DOHH2 (cell line): ENCODE data around the gene UBTD1.
A peak's percentile ranks its signal among the peaks of the same experiment; 100 is the strongest.

Experiments used
- H3F3A ChIP-seq: fragments of 200-600 bp; sonication (generic), shearing (Covaris generic); 2 replicates; pipeline ENCODE4 v1.6.0; 2016; ENCODE audit warnings: antibody characterized with exemption, mild to moderate bottlenecking; ENCODE audit not compliant: control insufficient read depth, insufficient read depth
- H3K27ac ChIP-seq: fragments of 200-600 bp; sonication (generic); 2 replicates; pipeline ENCODE4 v1.5.1; 2014; ENCODE audit warnings: low read depth, mild to moderate bottlenecking, low read length, moderate library complexity
- H3K27me3 ChIP-seq: fragments of 200-600 bp; sonication (generic); 2 replicates; pipeline ENCODE4 v1.6.1; 2014; ENCODE audit warnings: mild to moderate bottlenecking, low read length, mixed read lengths; ENCODE audit not compliant: control insufficient read depth
- H3K36me3 ChIP-seq: fragments of 200-600 bp; sonication (generic); 2 replicates; pipeline ENCODE4 v1.6.1; 2014; ENCODE audit warnings: mild to moderate bottlenecking, low read length, moderate library complexity, mixed read lengths; ENCODE audit not compliant: control insufficient read depth
- H3K4me1 ChIP-seq: fragments of 200-600 bp; sonication (generic); 2 replicates; pipeline ENCODE4 v1.6.1; 2014; ENCODE audit warnings: mild to moderate bottlenecking, low read length, mixed read lengths; ENCODE audit not compliant: control insufficient read depth
- H3K4me2 ChIP-seq: fragments of 200-600 bp; sonication (generic); 2 replicates; pipeline ENCODE4 v1.6.0; 2014; ENCODE audit warnings: mild to moderate bottlenecking, low read length, moderate library complexity
- H3K4me3 ChIP-seq: fragments of 200-600 bp; sonication (generic); 2 replicates; pipeline ENCODE4 v1.5.1; 2014; ENCODE audit warnings: mild to moderate bottlenecking, low read length, mixed read lengths
- H3K79me2 ChIP-seq: fragments of 200-600 bp; sonication (generic); 2 replicates; pipeline ENCODE4 v1.6.1; 2014; ENCODE audit warnings: mild to moderate bottlenecking, low read length, mixed read lengths; ENCODE audit not compliant: control insufficient read depth
- H3K9me2 ChIP-seq: fragments of 200-600 bp; sonication (generic); replicated peaks from 2 replicates; pipeline ENCODE4 v1.6.1; 2014; ENCODE audit warnings: mild to moderate bottlenecking, low read length, mixed read lengths; ENCODE audit not compliant: control insufficient read depth
- H3K9me3 ChIP-seq: fragments of 200-600 bp; sonication (generic); 2 replicates; pipeline ENCODE4 v1.6.1; 2014; ENCODE audit warnings: antibody characterized with exemption, low read length, mixed read lengths; ENCODE audit not compliant: control insufficient read depth, insufficient read depth
- H4K20me1 ChIP-seq: fragments of 200-600 bp; sonication (generic); 2 replicates; pipeline ENCODE4 v1.6.0; 2014; ENCODE audit warnings: low read depth, mild to moderate bottlenecking, antibody characterized with exemption, low read length, moderate library complexity; ENCODE audit not compliant: control insufficient read depth, insufficient read depth
- CTCF ChIP-seq: fragments of 200-600 bp; sonication (generic); IDR thresholded peaks from one replicate; pipeline ENCODE4 v1.5.1; 2014; ENCODE audit warnings: antibody characterized with exemption, mild to moderate bottlenecking, low read depth, low read length; ENCODE audit not compliant: poor library complexity, severe bottlenecking
- EZH2phosphoT487 ChIP-seq: fragments of 200-600 bp; sonication (generic); IDR thresholded peaks from 2 replicates; pipeline ENCODE4 v1.6.1; 2017; ENCODE audit warnings: borderline replicate concordance, mild to moderate bottlenecking, antibody characterized with exemption, low read length, moderate library complexity, mixed read lengths

UBTD1 gene

GRCh38 chr10:97534746-97535367 lies 36.1 kb downstream of the UBTD1 start:
- no peak overlapping the region for H3K4me3 ChIP-seq
- TF ChIP-seq CTCF: peak; percentile 79
- no peak for TF ChIP-seq EZH2phosphoT487

DNA sequence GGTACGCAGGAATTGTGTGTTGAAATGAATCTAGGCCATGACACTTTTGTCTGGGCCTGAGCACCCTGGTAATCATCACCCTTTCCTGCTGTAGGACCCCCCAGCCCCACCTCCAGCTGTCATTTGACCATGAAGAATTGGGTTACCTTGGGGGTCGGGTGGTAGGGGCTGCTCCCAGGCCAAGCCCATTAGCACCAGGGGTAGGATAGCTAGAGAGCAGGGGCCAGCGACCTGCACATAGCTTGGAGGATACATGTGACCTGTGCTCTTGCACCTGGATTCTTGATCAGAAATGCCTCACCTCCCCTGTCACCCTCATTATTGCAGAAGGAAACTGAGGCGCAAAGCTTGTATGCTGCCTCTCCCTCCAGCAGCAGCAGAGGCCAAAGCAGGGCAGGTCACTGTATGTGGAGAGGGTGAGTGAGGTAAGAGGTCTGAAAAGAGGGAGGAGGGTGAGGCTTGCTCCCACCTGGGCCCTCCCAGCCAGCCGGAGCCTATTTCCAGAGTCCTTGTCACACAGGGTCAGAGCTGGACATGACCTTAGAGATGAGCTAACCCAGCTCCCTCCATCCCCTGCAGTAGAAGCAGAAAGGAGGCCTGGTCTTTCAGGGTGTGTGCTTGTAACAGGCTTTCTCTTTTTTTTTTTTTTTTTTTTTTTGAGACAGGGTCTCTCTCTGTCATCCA lies 38.6 kb downstream of the UBTD1 start:
- H3K9me3 ChIP-seq: no peaks in the 10 kb centered on the region
- no peaks in the 10 kb centered on the region for H3F3A ChIP-seq
- no peaks in the 10 kb centered on the region for H3K36me3 ChIP-seq
- H4K20me1 ChIP-seq: 0 out of 2 replicates have a peak, but pooled peaks cover 3% of the 10 kb centered on the region
- no peak overlapping the region for H3K4me2 ChIP-seq
- no peaks in the 10 kb centered on the region for H3K9me2 ChIP-seq
- H3K27ac ChIP-seq: no peak overlapping the region
- H3K4me1 ChIP-seq: no peaks in the 10 kb centered on the region
- H3K27me3 ChIP-seq: peaks cover 2% of the 10 kb centered on the region; the same call in 1 of the 2 replicates
- H3K79me2 ChIP-seq: no peaks in the 10 kb centered on the region
- no peak overlapping the region for H3K4me3 ChIP-seq
- no peak for TF ChIP-seq EZH2phosphoT487
- TF ChIP-seq CTCF: no peak

More at GRCh38 chr10:97534746-97535367, 36.1 kb downstream of the UBTD1 start:
- H3K9me3 ChIP-seq: no peaks in the 10 kb centered on the region
- 0 out of 2 replicates have a peak, but pooled peaks cover 3% of the 10 kb centered on the region for H4K20me1 ChIP-seq
- no peaks in the 10 kb centered on the region for H3K36me3 ChIP-seq
- no peaks in the 10 kb centered on the region for H3F3A ChIP-seq
- H3K4me1 ChIP-seq: no peaks in the 10 kb centered on the region
- no peaks in the 10 kb centered on the region for H3K9me2 ChIP-seq
- H3K27me3 ChIP-seq: 0 out of 2 replicates have a peak, but pooled peaks cover 2% of the 10 kb centered on the region
- no peaks in the 10 kb centered on the region for H3K79me2 ChIP-seq
- H3K4me2 ChIP-seq: no peak overlapping the region
- H3K27ac ChIP-seq: no peak overlapping the region

DNA sequence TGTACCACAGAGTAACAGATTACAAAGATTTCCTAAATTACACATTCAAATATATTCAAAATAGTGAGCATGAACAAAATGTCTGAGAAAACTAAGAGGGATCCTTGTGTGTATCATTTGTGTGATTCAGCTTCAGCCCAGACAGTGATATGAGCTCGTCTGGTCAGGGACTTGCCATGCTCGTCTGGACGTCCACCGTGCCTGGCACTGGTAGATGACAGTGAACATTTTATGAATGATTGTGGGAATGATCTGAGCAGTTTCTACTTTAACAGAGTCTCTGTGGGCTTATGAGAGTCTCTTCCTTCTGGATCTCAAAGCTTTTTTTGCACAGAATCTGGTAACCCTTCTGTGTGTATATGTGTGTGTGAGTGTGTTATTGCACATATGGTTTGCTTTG lies 39.7 kb downstream of the UBTD1 start:
- Histone ChIP-seq H3K79me2 (no peaks in the 10 kb centered on the region), H3F3A (no peaks in the 10 kb centered on the region), H3K4me1 (no peaks in the 10 kb centered on the region), H3K4me2 (no peak overlapping the region), H3K9me3 (no peaks in the 10 kb centered on the region), H3K36me3 (no peaks in the 10 kb centered on the region), H4K20me1 (0 out of 2 replicates have a peak, but pooled peaks cover 3% of the 10 kb centered on the region), H3K27ac (no peak overlapping the region), H3K9me2 (no peaks in the 10 kb centered on the region), H3K4me3 (no peak overlapping the region), H3K27me3 (peaks cover 12% of the 10 kb centered on the region)
- TF ChIP-seq CTCF: no peak
- TF ChIP-seq EZH2phosphoT487: no peak
